WTC11 (cell line): ENCODE results near the gene CAMKK2. TPM values are rescaled to one million over a fixed set of nuclear protein-coding genes. Genes with fewer than 3 reads are reported as not detected.
A peak's percentile ranks its signal among the peaks of the same experiment; 100 is the strongest.

Source experiments
- ATAC-seq: fragments of 200-7000 bp; cut with Tn5 transposase; 2 replicates; pipeline ENCODE4 v1.10.0; 2021; ENCODE audit warnings: mild to moderate bottlenecking, moderate library complexity
- CTCF ChIA-PET: fragments of 300-600 bp; sonication (Branson Sonifier 250); formaldehyde crosslinking; loops from one replicate; lab custom pipeline; 2021; ENCODE audit warnings: antibody characterized with exemption; lab: Charles Lee
- POLR2A ChIA-PET: fragments of 350-600 bp; sonication (Branson Sonifier 250); formaldehyde crosslinking; loops from one replicate; lab custom pipeline; 2021; ENCODE audit warnings: antibody characterized with exemption; lab: Charles Lee
- DNase-seq: peaks from one replicate; pipeline ENCODE4 v3.0.0; 2021; ENCODE audit warnings: low spot score
- H3K27ac Mint-ChIP-seq: 2 replicates; pipeline ENCODE4 v1.8.0; 2021; ENCODE audit warnings: mixed read lengths
- H3K27me3 Mint-ChIP-seq: 2 replicates; pipeline ENCODE4 v1.8.0; 2021; ENCODE audit warnings: low read depth, mild to moderate bottlenecking, moderate library complexity, mixed read lengths
- H3K36me3 Mint-ChIP-seq: 2 replicates; pipeline ENCODE4 v1.8.0; 2021; ENCODE audit warnings: mixed read lengths
- H3K4me1 Mint-ChIP-seq: 2 replicates; pipeline ENCODE4 v1.8.0; 2022; ENCODE audit warnings: mixed read lengths
- H3K4me3 Mint-ChIP-seq: 2 replicates; pipeline ENCODE4 v1.8.0; 2021; ENCODE audit warnings: mild to moderate bottlenecking, moderate library complexity, mixed read lengths
- H3K9me3 Mint-ChIP-seq: 2 replicates; pipeline ENCODE4 v1.8.0; 2021; ENCODE audit warnings: mixed read lengths
- GABPB1 ChIP-seq: sonication (generic); formaldehyde crosslinking; IDR thresholded peaks from 2 replicates; pipeline ENCODE4 v1.8.1; 2023; ENCODE audit warnings: mild to moderate bottlenecking, missing genetic modification reagents
- GRHL2 ChIP-seq: fragments of 250-450 bp; sonication (Bioruptor Pico); IDR thresholded peaks from 2 replicates; pipeline ENCODE4 v1.8.0; 2022; ENCODE audit warnings: mild to moderate bottlenecking, moderate library complexity; ENCODE audit not compliant: insufficient replicate concordance, severe bottlenecking
- NFATC4 ChIP-seq: fragments of 250-450 bp; sonication (Bioruptor Pico); IDR thresholded peaks from 2 replicates; pipeline ENCODE4 v1.9.0; 2021; ENCODE audit warnings: mild to moderate bottlenecking
- NR2C2 ChIP-seq: sonication (generic); formaldehyde crosslinking; IDR thresholded peaks from 2 replicates; pipeline ENCODE4 v1.8.0; 2022; ENCODE audit warnings: mild to moderate bottlenecking, missing genetic modification reagents
- OVOL2 ChIP-seq: fragments of 250-450 bp; sonication (Bioruptor Pico); IDR thresholded peaks from 2 replicates; pipeline ENCODE4 v1.9.0; 2021; ENCODE audit warnings: mild to moderate bottlenecking, borderline replicate concordance
- RORB ChIP-seq: fragments of 250-450 bp; sonication (Bioruptor Pico); IDR thresholded peaks from 2 replicates; pipeline ENCODE4 v1.9.0; 2021; ENCODE audit warnings: mild to moderate bottlenecking
- SMAD3 ChIP-seq: sonication (generic); formaldehyde crosslinking; IDR thresholded peaks from 2 replicates; pipeline ENCODE4 v1.8.0; 2022; ENCODE audit warnings: missing genetic modification reagents, mild to moderate bottlenecking, borderline replicate concordance
- SP1 ChIP-seq: sonication (generic); formaldehyde crosslinking; conservative IDR thresholded peaks from 2 replicates; pipeline ENCODE4 v1.8.1; 2022; ENCODE audit warnings: missing genetic modification reagents
- TEAD1 ChIP-seq: sonication (generic); formaldehyde crosslinking; IDR thresholded peaks from 2 replicates; pipeline ENCODE4 v1.8.0; 2022; ENCODE audit warnings: mild to moderate bottlenecking, missing genetic modification reagents
- ZBTB21 ChIP-seq: sonication (generic); formaldehyde crosslinking; IDR thresholded peaks from 2 replicates; pipeline ENCODE4 v1.8.1; 2023; ENCODE audit warnings: mild to moderate bottlenecking, missing genetic modification reagents, borderline replicate concordance
- ZNF138 ChIP-seq: sonication (generic); formaldehyde crosslinking; conservative IDR thresholded peaks from 2 replicates; pipeline ENCODE4 v1.8.1; 2022; ENCODE audit warnings: mild to moderate bottlenecking, moderate library complexity, missing genetic modification reagents
- ZNF232 ChIP-seq: sonication (generic); formaldehyde crosslinking; IDR thresholded peaks from 2 replicates; pipeline ENCODE4 v1.8.0; 2022; ENCODE audit warnings: mild to moderate bottlenecking, missing genetic modification reagents
- ZNF423 ChIP-seq: fragments of 250-450 bp; sonication (Bioruptor Pico); IDR thresholded peaks from 2 replicates; pipeline ENCODE4 v2.1.2; 2022; ENCODE audit warnings: mild to moderate bottlenecking, moderate library complexity
- total RNA-seq: library from RNA; stranded (reverse); gene quantifications from 3 replicates; pipeline ENCODE4 v1.2.3, GENCODE V29; 2021
- TF ChIP-seq, protein P1 (sequence below): fragments of 250-450 bp; sonication (Bioruptor Pico); IDR thresholded peaks from 2 replicates; pipeline ENCODE4 v1.9.0; 2021; ENCODE audit warnings: moderate library complexity, mild to moderate bottlenecking, inconsistent platforms, borderline replicate concordance
- TF ChIP-seq, protein P2 (sequence below): sonication (generic); formaldehyde crosslinking; IDR thresholded peaks from 2 replicates; pipeline ENCODE4 v1.8.1; 2022; ENCODE audit warnings: low read depth, missing genetic modification reagents, borderline replicate concordance
- TF ChIP-seq, protein P3 (sequence below): sonication (generic); formaldehyde crosslinking; IDR thresholded peaks from 2 replicates; pipeline ENCODE4 v1.8.1; 2022; ENCODE audit warnings: low read depth, mild to moderate bottlenecking, moderate library complexity, missing genetic modification reagents, borderline replicate concordance
- TF ChIP-seq, protein P4 (sequence below): fragments of 250-450 bp; sonication (Bioruptor Pico); IDR thresholded peaks from 2 replicates; pipeline ENCODE4 v2.1.2; 2022; ENCODE audit warnings: mild to moderate bottlenecking, moderate library complexity
- TF ChIP-seq, protein P5 (sequence below): fragments of 250-450 bp; sonication (Bioruptor Pico); IDR thresholded peaks from 2 replicates; pipeline ENCODE4 v1.8.0; 2021; ENCODE audit warnings: mild to moderate bottlenecking
- TF ChIP-seq, protein P6 (sequence below): sonication (generic); formaldehyde crosslinking; IDR thresholded peaks from 2 replicates; pipeline ENCODE4 v1.8.0; 2023; ENCODE audit warnings: mild to moderate bottlenecking, missing genetic modification reagents
- TF ChIP-seq, protein P7 (sequence below): sonication (generic); formaldehyde crosslinking; IDR thresholded peaks from 2 replicates; pipeline ENCODE4 v1.8.1; 2023; ENCODE audit warnings: mild to moderate bottlenecking, missing genetic modification reagents
- TF ChIP-seq, protein P8 (sequence below): sonication (generic); formaldehyde crosslinking; conservative IDR thresholded peaks from 2 replicates; pipeline ENCODE4 v1.8.1; 2022; ENCODE audit warnings: mild to moderate bottlenecking, missing genetic modification reagents

CAMKK2 gene
- total RNA-seq, 1 experiment from 2014 or later: 36.5 TPM

DNA sequence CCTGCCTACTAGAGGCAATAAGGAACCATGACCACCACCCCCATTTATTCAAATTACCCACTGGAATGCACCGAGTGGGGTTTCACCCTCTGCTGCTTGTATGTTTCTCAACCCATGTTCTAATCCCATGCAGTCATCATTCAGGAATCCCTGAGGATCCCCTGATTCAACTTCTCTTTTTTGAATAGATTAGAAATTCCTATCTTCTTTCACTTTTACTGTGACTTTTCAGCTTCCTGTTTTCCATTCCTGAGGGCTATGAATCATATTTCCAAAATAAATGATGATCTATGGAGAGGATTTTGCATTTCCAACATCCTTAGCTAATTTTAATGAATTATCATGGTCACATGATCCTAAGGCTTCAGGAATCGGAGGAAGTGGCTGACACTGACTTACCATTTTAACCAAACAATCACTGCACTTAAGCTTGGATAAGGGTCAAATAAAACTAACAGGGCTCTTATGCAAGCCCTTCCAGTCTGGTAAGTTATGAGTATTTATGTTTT is 105.9 kb downstream of the CAMKK2 start:
- DNase-seq: no peak
- no peaks in the 10 kb centered on the region for H3K9me3 Mint-ChIP-seq
- no peaks in the 10 kb centered on the region for H3K4me1 Mint-ChIP-seq
- ATAC-seq: no peak
- POLR2A ChIA-PET: no interaction called here
- H3K4me3 Mint-ChIP-seq: no peak overlapping the region
- H3K27ac Mint-ChIP-seq: no peak overlapping the region
- CTCF ChIA-PET: interaction anchor here (1.8 kb wide), 1 partner anchor 185 kb away, joined by 6 read pairs; no protein-coding TSS in a partner anchor
- no peaks in the 10 kb centered on the region for H3K36me3 Mint-ChIP-seq
- H3K27me3 Mint-ChIP-seq: no peaks in the 10 kb centered on the region
- TF ChIP-seq, protein P1, sequence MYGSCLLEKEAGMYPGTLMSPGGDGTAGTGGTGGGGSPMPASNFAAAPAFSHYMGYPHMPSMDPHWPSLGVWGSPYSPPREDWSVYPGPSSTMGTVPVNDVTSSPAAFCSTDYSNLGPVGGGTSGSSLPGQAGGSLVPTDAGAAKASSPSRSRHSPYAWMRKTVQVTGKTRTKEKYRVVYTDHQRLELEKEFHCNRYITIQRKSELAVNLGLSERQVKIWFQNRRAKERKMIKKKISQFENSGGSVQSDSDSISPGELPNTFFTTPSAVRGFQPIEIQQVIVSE: no peak
- TF ChIP-seq, protein P2, sequence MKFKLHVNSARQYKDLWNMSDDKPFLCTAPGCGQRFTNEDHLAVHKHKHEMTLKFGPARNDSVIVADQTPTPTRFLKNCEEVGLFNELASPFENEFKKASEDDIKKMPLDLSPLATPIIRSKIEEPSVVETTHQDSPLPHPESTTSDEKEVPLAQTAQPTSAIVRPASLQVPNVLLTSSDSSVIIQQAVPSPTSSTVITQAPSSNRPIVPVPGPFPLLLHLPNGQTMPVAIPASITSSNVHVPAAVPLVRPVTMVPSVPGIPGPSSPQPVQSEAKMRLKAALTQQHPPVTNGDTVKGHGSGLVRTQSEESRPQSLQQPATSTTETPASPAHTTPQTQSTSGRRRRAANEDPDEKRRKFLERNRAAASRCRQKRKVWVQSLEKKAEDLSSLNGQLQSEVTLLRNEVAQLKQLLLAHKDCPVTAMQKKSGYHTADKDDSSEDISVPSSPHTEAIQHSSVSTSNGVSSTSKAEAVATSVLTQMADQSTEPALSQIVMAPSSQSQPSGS (CRISPR knock-in tag): no peak
- TF ChIP-seq SP1 (no peak), NR2C2 (CRISPR knock-in tag) (no peak)

DNA sequence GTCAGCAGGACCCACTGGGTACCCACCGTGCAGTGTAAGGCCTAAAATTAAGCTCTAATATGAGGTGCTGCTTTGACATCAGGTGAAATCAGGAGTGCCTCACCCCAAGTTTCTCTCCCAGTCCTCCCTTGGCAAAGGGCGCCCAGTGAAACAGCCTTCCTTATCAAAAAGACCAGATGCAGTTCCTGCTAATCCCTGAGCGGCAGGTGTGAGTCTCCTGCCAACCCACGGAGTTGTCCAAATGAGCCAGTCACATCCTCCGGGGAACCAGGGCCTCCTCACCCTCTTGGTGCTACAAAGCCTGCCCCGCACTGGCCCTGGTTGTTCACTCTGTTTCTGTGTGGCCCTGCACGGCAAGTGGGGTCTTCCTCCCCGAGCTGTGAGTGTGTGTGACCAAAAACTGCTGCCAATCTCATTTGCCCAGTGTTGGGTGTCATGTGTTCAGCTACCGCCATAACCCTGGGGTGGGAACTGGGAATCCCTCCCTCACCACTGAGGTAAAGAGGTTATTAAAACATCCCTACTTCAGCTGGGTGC is 106.8 kb downstream of the CAMKK2 start:
- no peaks in the 10 kb centered on the region for H3K36me3 Mint-ChIP-seq
- H3K27me3 Mint-ChIP-seq: no peaks in the 10 kb centered on the region
- H3K4me1 Mint-ChIP-seq: no peaks in the 10 kb centered on the region
- no peak for DNase-seq
- H3K27ac Mint-ChIP-seq: no peak overlapping the region
- H3K4me3 Mint-ChIP-seq: no peak overlapping the region
- TF ChIP-seq SP1 (no peak), NFATC4 (CRISPR knock-in tag) (no peak), TEAD1 (no peak), ZNF138 (no peak), ZNF232 (CRISPR knock-in tag) (no peak), RORB (no peak), GRHL2 (CRISPR knock-in tag) (no peak), ZNF423 (CRISPR knock-in tag) (no peak), GABPB1 (CRISPR knock-in tag) (no peak)
- TF ChIP-seq, protein P3, sequence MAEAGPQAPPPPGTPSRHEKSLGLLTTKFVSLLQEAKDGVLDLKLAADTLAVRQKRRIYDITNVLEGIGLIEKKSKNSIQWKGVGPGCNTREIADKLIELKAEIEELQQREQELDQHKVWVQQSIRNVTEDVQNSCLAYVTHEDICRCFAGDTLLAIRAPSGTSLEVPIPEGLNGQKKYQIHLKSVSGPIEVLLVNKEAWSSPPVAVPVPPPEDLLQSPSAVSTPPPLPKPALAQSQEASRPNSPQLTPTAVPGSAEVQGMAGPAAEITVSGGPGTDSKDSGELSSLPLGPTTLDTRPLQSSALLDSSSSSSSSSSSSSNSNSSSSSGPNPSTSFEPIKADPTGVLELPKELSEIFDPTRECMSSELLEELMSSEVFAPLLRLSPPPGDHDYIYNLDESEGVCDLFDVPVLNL (CRISPR knock-in tag): no peak
- TF ChIP-seq, protein P4, sequence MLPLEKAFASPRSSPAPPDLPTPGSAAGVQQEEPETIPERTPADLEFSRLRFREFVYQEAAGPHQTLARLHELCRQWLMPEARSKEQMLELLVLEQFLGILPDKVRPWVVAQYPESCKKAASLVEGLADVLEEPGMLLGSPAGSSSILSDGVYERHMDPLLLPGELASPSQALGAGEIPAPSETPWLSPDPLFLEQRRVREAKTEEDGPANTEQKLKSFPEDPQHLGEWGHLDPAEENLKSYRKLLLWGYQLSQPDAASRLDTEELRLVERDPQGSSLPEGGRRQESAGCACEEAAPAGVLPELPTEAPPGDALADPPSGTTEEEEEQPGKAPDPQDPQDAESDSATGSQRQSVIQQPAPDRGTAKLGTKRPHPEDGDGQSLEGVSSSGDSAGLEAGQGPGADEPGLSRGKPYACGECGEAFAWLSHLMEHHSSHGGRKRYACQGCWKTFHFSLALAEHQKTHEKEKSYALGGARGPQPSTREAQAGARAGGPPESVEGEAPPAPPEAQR: no peak
- TF ChIP-seq, protein P5, sequence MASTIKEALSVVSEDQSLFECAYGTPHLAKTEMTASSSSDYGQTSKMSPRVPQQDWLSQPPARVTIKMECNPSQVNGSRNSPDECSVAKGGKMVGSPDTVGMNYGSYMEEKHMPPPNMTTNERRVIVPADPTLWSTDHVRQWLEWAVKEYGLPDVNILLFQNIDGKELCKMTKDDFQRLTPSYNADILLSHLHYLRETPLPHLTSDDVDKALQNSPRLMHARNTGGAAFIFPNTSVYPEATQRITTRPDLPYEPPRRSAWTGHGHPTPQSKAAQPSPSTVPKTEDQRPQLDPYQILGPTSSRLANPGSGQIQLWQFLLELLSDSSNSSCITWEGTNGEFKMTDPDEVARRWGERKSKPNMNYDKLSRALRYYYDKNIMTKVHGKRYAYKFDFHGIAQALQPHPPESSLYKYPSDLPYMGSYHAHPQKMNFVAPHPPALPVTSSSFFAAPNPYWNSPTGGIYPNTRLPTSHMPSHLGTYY (CRISPR knock-in tag): no peak
- peak; percentile 38 for ATAC-seq
- POLR2A ChIA-PET: no interaction called here
- CTCF ChIA-PET: interaction anchor here (1.8 kb wide), 1 partner anchor 184 kb away, joined by 6 read pairs; no protein-coding TSS in a partner anchor
- H3K9me3 Mint-ChIP-seq: no peaks in the 10 kb centered on the region

DNA sequence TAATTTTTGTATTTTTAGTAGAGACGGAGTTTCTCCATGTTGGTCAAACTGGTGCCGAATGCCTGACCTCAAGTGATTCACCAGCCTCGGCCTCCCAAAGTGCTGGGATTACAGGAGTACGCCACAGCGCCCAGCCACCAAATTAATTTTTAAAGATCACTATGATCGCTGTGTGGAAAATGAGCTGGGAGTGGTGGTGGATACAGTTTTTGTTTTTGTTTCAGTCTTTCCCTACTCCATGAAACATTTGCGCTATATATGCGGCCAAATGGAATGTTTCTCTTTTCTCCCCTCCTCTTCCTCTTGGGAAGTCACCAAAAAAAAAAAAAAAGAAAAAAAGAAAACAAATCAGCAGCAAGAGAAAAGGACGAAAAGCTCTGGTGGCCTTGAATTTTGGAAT is 107.4 kb downstream of the CAMKK2 start:
- H3K9me3 Mint-ChIP-seq: no peaks in the 10 kb centered on the region
- TF ChIP-seq ZNF423 (CRISPR knock-in tag) (no peak), SMAD3 (no peak), OVOL2 (CRISPR knock-in tag) (no peak), ZBTB21 (CRISPR knock-in tag) (no peak)
- TF ChIP-seq, protein P6, sequence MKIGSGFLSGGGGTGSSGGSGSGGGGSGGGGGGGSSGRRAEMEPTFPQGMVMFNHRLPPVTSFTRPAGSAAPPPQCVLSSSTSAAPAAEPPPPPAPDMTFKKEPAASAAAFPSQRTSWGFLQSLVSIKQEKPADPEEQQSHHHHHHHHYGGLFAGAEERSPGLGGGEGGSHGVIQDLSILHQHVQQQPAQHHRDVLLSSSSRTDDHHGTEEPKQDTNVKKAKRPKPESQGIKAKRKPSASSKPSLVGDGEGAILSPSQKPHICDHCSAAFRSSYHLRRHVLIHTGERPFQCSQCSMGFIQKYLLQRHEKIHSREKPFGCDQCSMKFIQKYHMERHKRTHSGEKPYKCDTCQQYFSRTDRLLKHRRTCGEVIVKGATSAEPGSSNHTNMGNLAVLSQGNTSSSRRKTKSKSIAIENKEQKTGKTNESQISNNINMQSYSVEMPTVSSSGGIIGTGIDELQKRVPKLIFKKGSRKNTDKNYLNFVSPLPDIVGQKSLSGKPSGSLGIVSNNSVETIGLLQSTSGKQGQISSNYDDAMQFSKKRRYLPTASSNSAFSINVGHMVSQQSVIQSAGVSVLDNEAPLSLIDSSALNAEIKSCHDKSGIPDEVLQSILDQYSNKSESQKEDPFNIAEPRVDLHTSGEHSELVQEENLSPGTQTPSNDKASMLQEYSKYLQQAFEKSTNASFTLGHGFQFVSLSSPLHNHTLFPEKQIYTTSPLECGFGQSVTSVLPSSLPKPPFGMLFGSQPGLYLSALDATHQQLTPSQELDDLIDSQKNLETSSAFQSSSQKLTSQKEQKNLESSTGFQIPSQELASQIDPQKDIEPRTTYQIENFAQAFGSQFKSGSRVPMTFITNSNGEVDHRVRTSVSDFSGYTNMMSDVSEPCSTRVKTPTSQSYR: no peak
- TF ChIP-seq, protein P7, sequence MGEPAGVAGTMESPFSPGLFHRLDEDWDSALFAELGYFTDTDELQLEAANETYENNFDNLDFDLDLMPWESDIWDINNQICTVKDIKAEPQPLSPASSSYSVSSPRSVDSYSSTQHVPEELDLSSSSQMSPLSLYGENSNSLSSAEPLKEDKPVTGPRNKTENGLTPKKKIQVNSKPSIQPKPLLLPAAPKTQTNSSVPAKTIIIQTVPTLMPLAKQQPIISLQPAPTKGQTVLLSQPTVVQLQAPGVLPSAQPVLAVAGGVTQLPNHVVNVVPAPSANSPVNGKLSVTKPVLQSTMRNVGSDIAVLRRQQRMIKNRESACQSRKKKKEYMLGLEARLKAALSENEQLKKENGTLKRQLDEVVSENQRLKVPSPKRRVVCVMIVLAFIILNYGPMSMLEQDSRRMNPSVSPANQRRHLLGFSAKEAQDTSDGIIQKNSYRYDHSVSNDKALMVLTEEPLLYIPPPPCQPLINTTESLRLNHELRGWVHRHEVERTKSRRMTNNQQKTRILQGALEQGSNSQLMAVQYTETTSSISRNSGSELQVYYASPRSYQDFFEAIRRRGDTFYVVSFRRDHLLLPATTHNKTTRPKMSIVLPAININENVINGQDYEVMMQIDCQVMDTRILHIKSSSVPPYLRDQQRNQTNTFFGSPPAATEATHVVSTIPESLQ (CRISPR knock-in tag): no peak
- TF ChIP-seq, protein P8, sequence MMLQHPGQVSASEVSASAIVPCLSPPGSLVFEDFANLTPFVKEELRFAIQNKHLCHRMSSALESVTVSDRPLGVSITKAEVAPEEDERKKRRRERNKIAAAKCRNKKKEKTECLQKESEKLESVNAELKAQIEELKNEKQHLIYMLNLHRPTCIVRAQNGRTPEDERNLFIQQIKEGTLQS (CRISPR knock-in tag): no peak

More for the DNA sequence above, 107.4 kb downstream of the CAMKK2 start:
- no peak overlapping the region for H3K27ac Mint-ChIP-seq
- H3K27me3 Mint-ChIP-seq: no peaks in the 10 kb centered on the region
- DNase-seq: no peak
- ChIA-PET POLR2A (no interaction called here), CTCF (no interaction called here)
- 0 out of 2 replicates have a peak, but pooled peaks cover 4% of the 10 kb centered on the region for H3K4me1 Mint-ChIP-seq
- H3K36me3 Mint-ChIP-seq: no peaks in the 10 kb centered on the region
- H3K4me3 Mint-ChIP-seq: no peak overlapping the region
- no peak for ATAC-seq
